ENCODE results near the gene FOXP2. TPM values are rescaled to one million over a fixed set of nuclear protein-coding genes. Genes with fewer than 3 reads are reported as not detected.

The FOXP2 gene
- total RNA-seq, 1 donor from 2014 or later, result 24.0 TPM

Small RNA genes within 50 kb of the gene (microRNA-seq; reads per million reads assigned to microRNA genes)
- gene MIR3666, result not detected
